GM18519 (cell line): ENCODE results near the gene PDK2.

Experiments
- ATAC-seq: cut with Tn5 transposase; IDR thresholded peaks from one replicate; pipeline ENCODE4 v1.9.1; 2021; ENCODE audit warnings: mild to moderate bottlenecking, moderate library complexity; ENCODE audit not compliant: unreplicated experiment, low FRiP score

Gene PDK2

GRCh38 chr17:50146927-50147665 is 51.9 kb downstream of the PDK2 start:
- no peak for ATAC-seq

GRCh38 chr17:50147841-50148225 is 52.7 kb downstream of the PDK2 start:
- ATAC-seq, result no peak

GRCh38 chr17:50148226-50149090 is 53.3 kb downstream of the PDK2 start:
- no peak for ATAC-seq

DNA sequence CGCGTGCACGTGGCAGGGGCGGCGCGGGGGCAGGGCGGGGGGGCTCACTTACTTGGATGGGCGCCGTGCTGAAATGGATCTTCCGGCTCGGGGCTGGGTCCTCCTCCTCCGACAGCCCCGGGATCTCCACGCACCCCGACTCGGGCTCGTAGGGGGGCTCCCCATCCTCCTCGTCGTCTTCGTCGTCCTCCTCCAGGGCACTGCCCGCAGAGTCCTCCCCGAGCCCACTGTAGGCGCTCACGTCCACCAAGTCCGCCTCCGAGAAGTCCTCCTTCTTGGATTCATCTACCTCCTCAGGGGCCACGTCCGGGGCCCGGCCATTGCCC is 53.9 kb downstream of the PDK2 start:
- no peak for ATAC-seq

DNA sequence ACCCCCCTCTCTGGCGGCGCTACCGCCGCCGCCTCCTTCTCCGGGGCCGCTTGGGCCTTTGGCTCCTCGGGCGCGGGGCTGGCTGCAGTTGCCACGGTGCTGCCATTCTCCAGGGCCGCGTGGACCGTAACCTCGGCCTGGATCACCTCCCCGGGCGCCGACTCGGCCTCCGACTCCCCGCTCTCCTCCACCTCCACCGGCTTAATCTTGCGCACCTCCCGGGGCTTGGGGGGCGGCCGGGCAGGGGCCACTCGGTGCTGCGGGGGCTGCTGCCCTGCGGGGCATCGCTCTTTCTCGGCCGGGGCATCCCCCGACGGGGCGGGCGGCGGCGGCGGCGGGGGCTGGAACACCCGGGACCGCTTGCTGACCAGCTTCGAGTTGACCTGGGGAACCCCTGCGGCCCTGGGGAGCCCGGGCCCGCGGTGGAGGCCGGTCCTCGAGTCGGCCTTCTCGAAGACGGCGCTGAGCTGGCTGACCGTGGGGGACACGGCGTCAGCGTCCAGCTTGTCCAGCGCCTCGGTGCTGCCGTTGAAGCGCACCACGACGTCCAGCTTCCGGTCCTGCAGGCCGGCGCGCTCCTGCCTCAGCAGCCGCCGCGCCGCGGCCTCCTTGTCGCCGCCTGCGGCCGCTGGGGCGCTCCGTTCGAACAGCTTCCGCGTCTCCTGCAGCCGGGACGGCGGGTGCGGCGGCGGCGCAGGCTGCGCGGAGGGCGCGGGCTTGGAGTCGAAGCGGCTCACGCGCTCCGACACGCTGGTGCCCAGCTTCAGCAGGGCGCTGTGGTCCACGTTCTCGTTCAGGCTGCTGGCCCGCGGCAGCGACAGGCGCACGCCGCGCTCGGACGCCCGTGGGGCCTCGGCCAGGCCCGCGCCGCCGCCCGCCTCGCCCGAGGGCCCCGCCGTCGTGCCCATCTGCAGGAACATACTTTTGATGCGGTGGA is 54.5 kb downstream of the PDK2 start:
- no peak for ATAC-seq

DNA sequence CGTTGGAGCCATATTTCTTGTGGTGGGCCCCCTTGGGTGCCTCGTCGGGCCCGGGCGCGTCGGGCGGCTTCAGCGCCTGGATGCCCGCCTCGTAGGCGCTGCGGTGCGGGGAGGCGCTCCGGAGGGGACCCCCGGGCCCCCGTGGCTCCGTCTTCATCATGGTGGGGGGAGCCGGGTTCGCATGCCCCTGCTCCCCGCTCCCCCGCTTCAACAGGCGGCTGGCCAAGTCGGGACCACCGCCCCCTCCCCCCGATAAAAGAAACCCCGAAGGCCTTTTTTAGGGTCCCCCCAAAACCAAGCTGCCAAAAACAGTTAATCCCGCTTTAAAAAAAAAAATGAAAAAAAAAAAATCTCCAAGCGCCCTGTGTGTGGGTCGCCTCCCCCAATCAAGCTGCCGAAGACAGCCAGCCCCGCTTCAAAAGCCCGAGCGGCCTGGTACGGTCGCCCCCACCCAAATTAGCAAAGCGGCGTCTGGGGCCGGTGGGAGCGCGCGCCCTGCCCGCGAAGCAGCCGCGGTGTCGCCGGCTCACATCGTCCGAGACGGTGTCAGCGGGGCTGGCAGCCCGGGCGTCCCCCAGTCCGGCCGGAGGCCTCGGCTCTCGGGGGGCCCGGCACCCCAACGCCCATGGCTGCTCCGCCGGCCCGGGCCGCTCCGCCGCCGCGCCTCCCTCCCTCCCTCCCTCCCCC is 55.3 kb downstream of the PDK2 start, which contains the start of gene PPP1R9B:
PPP1R9B (minus strand) TSS at position 324 of the 687 bp plus-strand sequence; CDS start at position 160, 164 bp downstream.
- ATAC-seq, result no peak

- ATAC-seq, result no peak
Measured at GRCh38 chr17:50151041-50151936, 56.1 kb downstream of the PDK2 start.

DNA sequence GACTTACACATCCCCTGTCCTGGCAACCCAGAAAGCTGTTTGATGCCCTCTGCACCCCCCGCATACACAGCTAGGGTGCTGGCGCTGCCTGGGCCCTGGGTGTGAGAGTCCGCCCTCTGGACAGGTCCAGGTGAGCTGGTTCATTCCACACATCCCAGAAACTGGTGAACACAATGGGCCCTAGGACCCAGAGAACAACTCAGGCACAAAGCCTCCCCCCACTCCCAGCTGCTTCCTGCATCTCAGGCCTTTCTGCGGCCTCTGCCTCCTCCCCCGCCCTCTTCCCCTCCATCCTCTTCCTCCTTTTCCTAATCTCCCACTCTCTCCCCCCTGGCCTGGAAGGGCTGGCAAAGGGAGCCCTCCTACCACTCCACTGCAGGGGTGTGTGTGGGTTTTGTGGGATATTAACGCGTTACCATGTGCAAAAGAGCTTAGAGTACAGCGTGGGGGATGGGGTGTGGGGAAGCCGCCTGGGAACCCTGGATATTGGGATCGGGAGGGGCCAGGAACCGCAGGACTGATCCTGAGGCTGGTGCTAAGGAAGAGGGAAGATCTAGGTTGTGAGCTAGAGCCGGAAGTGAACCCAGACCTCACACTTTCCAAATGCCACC is 56.9 kb downstream of the PDK2 start:
- no peak for ATAC-seq

GRCh38 chr17:50152736-50153135 is 57.6 kb downstream of the PDK2 start:
- no peak for ATAC-seq

GRCh38 chr17:50153650-50154575 is 58.8 kb downstream of the PDK2 start:
- no peak for ATAC-seq

- no peak for ATAC-seq
Measured at GRCh38 chr17:50154604-50155003, 59.5 kb downstream of the PDK2 start.

DNA sequence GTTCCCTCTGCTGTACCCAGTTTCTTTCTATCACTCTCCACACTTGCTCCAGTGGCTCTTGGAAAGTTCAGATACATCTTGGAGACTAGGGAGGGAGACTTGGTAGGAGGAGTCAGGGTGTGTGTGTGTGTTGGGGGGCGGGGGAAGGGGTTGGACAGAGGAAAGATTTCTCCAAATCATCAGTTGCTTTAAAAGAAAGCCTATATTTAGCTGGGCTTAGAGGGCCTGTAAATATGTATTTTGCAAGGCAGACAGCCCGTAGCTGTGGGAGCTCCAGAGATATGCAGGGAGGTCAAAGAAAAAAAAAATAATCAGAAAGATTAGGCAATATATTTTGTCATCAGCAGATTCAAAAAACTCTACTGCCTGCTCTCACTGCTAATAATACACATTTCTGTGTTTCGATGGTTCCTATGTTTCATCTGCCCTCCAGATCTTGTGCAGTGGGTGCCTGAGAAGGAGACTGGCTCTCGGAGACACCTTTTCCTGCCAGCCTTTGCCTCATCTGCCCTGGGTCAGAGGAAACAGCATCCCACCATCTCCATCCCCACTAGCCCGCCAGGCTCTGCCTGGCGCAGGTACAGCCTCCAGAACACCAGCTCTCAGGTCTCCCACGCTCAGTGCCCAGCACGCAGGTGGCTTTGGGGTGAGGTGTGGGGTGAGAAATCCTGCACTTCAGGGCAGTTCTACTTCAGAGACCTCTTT is 60.1 kb downstream of the PDK2 start:
- no peak for ATAC-seq

- ATAC-seq, result no peak
Measured at GRCh38 chr17:50157891-50158290, 62.7 kb downstream of the PDK2 start.

DNA sequence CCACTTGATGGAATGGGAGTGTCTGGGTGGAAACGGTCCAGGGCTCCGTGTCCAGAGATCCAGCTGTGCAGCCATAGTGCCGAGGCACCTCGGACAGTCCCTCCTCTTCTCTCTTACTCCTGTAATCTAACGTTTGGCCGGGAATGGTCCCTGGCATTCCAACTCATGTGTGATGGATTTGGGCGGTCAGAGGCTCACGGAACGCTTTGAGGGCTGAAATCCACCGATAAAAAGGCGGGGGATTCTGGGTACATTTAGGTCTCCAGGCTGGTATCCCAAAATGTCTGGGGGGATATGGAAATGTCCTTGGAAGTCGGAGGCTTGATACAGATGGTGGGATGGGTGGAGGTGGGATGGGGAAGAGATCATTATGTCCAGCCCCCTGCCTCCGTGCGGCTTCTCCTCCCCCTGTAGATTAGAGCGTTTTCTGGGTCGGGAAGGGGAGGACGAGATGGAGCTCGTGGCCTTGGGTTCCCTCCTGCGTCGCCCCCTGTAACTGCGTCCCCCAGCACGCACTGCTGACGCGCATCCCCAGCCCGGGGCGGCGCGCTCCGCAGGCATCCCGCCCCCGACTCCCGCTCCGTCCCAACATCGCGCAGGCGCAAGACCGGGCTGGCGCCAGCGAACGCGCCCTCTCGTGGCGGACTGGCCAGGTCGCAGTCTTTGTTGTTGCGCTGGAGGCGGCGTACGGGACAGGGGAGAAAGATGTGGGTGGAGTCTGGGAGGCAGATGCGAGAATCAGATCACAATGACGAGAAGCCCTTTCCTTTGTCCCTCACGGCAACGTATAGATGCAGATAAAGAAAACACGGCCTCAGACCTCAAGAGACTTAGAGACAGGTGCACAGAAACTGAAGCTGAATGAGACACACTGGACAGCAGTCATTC is 66.1 kb downstream of the PDK2 start:
- ATAC-seq, result peak; percentile 70
